HG03196 (cell line): ENCODE measurements around the gene CBFB.

Source experiments
- ATAC-seq: cut with Tn5 transposase; IDR thresholded peaks from one replicate; pipeline ENCODE4 v1.9.1; 2021; ENCODE audit not compliant: unreplicated experiment

Gene CBFB

DNA sequence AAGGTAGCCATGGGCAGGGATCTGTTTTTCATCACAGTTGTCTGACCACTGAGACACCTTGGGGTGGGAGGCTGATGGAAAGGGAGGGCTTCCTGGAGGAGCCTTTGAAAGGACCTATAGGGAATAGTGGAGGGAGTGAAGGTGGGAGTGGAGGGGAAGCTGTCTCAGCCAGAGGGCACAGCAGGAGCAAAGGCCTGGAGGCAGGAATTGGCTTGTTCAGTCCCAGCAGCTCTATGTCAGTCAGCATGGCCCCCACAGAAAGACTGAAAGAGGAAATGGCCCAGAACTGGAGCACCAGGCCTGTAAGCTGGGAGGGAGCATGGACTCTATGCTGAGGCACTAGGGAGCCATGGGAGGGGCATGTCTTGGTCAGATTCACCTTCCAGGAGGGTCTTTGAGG lies 12.8 kb upstream of the CBFB start:
- no peak for ATAC-seq

DNA sequence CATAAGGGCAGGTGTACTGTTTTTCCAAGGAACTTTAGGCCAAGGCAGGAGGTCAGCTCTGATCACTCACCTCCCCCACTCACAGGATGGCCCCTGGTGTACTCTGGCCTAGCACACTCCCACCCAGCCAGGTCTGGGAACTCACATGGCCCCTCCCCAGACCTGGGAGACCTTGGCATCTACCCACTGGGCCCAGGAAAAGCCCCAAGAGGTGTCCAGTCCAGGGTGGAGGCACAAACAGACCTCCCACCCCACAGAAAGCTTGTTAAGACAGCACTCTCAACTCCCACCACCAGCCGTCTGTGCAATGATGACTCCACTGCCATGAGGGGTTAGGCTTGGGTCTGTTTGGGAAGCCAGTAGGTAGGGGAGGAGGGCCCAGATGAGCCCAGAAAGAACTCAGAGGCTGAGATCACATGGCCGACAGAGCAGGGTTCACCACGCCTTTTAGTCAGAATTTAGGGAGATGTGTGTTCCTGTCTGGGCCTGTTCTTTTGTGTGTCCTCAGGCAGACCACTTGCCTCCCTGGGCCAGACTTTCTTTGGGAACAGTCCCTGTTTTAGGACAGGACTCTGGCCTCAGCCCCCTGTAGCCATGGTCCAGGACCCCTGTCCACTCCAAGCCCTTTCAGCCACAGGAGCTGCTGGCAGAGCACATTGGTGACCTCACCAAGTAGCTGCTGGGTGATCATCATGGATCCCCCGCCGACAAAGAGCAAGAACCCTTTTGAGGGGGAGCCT lies 12.1 kb upstream of the CBFB start:
- no peak for ATAC-seq

DNA sequence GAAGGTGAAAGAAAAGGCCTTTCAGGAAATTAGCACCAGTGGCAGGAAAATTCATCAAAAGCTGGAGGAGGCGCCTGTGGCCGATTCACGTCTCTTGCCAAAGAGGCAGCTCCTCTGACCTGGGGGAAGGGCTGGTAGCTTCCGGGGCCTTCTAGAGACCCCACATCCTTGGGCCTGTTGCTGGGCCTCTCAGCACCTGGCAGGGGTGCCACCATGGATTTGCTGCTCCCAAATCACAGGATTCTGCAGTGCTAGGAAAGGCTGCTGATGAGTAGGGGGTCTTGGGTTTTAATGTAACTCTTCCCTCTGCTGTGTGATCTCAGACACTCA lies 11.6 kb upstream of the CBFB start:
- no peak for ATAC-seq

DNA sequence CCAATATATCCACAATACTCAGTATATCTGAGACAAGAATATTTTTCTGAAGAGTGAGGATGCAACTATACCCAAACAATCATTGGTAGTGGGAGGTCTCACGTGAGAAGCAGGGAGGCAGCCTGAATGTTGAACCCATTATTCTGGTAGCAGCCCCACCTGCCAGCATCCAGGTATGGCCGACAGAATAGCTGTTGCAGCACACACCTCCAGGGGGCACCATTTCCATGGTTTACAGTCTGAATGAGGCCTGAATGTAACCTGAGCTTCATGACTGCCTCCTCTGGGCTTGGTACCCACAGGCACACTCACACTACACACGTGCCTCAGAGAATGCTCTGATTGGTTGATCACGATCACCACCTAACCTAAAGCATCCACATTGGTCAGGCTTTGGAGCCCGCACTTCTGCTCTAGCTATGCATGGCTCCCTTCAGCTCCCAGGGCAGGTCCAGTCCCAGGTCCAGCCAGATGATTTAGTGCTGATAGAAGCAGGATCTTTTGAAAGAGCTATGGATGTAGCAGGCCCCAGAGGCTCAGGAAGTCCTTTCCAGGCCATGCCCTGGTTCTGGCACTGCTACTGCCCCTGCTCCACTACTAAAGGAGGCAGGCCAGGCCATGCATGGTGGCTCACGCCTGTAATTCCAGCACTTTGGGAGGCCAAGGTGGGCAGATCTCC lies 11.0 kb upstream of the CBFB start:
- ATAC-seq = peak; percentile 81

DNA sequence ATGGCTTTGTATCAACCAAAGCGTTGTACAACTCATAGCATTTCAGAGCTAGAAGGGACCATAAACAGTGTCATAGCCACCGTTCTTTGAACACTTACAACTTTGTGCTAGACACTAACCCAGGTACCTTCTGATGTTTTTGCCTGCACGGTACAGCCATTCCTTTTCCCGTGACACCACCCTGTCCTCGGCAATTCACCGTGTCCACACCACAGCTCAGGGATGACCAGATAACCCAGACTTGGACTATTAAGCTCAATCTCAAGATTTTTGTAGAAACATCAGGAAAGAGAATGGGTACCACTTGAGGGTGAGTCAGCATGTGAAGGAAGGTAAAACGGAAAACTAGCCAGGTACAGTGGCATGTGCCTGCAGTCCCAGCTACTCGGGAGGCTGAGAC lies 9.8 kb upstream of the CBFB start:
- ATAC-seq = no peak

DNA sequence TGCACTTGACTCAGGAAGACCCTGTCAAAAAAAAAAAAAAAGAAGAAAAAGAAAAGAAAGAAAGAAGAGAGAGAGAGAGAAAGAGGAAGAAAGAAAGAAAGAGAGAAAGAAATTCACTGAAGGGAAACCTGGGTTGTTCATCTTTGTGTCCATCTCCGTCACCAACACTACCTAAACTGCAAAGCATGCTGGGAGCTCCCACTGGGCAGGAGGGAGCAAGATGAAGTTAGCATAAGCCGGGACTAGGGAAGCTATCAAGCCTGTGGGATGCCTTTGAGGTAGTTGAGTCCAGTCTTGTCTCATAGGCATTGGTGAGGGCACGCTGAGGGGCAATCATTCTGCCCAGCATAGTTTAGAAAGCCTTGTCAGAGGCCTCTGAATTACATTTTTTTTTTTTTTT lies 7.6 kb upstream of the CBFB start:
- ATAC-seq = no peak

DNA sequence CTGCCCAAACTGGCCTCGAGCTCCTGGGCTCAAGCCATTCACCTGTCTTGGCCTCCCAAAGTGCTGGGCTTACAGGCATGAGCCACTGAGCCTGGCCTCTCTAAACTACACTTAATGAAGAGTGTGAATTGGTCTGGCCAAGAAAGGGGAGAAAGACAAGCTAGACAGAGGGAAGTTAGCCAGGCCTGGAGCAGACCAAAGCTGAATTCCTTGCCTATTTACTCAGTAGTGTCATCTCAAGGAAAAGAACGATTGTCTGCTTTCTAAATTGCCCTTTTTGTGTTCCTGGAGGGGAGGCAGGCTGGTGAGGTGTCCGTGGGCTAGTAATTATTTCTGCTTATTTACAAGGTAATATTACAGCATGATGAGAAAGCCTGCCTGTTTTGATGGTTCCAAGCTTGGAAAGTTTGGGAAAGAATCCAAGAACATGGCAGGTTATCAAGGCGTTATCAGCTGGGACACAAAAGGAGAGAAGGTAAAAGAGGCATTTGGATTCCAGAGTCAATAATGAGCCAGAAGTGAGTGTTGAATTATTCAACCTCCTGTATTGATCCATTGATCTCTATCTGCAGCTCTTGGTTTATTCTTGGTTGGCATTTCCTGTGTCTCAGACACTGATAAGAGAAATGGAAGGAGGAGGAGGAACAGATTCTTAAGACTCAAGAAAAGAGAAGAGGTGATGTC lies 6.3 kb upstream of the CBFB start:
- no peak for ATAC-seq

DNA sequence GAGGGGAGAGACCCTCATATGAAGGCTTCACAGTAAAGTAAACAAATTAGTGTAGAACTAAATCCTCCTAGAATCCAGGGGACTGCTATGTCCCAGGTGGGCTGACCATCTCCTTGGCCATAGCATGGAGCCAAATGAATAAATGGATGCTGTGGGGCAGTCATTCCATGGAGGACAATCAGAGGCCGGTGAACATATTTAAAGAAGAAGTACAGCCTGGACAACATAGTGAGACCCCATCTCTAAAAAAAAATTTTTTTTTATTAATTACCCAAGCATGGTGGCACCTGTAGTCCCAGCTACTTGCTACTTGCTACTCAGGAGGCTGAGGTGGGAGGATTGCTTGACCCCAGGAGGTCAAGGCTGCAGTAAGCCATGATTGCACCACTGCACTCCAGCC lies 5.3 kb upstream of the CBFB start:
- ATAC-seq = no peak

DNA sequence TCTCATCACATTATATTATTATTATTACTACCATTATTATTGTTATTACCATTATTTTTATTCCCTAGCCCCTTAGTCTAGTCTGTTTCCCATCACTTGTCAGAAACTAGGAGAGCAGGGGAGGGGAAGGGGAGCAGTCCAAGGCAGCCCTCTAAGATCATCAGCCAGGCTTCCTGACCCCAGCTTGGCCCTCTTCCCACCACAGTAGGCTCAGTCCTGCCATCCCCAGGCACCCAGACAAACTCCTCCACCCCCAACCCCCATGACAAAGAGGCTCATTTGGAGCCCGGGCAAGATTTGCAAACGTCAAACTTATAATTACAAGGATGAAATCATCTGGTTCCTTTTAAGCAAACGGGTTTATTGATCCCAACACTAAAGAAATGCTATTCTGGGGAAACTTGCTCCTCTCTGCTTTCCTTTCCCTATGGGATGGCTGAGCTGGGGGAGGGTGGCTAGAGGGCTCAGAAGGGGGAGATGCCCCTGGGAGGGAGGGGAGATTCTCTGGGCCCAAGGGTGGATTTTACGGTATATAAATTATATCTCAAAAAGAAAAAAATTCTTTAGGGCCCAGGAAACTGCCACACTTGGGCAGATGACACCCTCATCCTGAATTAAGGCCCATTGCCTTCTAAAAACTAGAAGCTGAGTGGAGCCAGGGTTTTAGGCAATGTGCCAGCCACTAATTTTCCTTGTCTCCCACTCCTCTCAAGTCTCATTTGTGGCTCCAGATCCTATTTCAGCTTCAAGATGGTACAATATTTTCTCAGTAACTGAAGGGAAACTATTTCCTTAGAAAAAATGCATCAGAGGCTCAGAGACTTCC lies 4.4 kb upstream of the CBFB start:
- ATAC-seq = no peak

DNA sequence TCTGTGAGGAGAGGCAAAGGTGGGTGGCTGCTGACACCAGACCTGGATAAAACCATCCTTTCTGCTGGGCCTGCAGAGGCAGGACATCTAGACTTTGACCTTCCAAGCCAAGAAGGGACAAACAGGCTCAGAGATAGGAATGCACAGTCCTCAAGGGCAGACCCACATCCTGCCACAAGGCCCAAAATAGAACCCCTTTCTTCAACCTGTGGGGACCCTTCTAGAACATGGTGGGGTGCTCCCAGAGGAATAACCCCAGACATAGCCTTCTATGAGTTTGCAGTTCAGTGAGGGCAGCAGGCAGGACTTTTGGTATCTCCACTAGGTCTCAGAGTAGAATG lies 3.8 kb upstream of the CBFB start:
- no peak for ATAC-seq

DNA sequence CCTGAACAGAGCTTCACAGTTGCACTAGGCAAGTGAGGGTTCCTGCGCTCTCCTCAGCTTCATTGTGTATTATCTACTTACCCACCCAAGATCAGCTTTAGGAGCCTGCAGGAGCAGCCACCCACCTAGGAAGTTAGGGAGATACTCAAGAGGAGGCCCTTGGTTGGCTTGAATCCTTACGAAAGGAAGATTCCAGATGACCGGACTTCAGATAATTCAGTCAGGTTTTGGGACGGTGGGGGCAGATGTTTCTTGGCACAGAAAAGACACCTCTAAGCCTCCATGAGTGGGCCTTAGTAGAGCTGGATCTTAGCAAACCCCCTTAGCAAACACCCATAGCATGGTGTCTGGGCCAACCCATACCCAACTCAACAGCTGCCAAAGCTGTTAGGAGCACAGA lies 2.4 kb upstream of the CBFB start:
- ATAC-seq = no peak

DNA sequence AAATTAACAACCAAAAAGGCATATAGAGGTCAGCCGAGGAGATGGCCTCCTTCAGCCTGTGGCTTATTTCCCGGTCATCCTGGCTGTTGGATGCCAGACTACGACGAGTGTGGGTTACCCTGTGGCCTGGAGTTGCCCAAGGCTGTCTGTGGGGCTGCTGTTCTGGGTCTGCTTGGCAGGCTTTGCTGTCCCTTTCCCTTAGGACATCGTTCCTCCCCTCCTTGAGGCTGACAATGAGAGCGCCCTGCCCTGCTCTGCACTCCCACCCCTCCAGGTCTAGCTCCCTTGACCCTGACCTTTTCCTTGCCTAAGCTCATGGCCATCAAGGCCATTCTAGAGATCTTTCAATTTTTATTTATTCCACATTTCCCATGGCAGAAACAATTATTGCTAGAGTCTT lies 1.9 kb upstream of the CBFB start:
- ATAC-seq = no peak

DNA sequence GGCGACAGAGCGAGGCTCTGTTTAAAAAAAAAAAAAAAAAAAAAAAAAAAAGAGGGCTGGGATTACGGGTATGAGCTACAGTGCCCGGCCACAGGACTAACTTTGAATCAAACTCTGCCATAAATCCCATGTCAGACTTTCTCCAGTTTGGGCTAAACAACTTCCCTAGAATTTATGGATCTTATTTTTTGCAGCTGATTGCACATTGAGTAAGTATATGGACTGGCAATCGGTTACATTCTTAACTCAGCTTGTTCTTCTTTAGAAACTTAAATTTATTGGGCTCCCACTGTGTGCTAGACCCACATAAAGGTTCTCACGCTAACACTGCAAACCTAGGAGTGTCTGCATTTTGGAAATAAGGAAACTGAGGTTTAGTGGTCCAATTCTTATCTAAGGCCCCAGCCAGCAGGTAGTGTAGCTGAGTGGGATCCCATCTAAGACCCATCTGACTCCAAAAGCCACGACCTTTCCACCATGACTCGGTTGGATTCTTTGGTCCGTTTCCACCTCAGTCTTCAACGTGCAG lies 718 bp upstream of the CBFB start:
- ATAC-seq = no peak

DNA sequence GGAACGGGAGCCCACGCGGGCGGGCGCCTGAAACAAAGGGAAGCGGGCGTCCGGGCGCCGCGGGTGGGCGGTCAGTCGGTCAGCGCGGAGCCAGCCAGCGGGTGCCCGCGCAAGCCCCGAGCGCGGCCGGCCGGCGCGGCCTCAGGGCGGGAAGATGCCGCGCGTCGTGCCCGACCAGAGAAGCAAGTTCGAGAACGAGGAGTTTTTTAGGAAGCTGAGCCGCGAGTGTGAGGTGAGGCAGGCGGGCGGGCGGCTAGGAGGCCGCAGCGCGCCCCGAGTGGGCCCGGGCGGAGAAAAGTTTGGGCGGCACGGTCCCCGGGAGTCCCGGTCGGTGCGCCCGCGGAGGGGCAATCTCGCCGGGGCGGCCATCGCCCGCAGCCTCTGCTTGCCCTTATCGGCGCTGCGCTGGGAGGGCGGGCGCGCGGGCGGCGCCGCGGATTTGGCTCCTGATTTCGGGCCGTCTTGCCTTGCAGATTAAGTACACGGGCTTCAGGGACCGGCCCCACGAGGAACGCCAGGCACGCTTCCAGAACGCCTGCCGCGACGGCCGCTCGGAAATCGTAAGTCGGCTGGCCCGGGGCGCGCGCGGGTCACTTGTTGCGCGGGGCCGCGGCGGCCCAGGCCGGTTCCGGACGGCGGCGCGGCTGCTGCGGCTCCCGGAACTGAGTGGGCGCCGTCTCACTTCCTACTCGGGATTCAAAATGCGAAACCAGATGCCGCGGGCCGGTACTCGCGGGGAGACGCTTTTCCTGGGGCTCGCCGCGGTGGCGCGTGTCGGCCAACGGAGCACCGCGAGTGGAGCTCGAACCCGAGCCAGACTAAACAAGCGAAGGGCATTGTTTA lies 526 bp downstream of the CBFB start:
- peak; percentile 44 for ATAC-seq

DNA sequence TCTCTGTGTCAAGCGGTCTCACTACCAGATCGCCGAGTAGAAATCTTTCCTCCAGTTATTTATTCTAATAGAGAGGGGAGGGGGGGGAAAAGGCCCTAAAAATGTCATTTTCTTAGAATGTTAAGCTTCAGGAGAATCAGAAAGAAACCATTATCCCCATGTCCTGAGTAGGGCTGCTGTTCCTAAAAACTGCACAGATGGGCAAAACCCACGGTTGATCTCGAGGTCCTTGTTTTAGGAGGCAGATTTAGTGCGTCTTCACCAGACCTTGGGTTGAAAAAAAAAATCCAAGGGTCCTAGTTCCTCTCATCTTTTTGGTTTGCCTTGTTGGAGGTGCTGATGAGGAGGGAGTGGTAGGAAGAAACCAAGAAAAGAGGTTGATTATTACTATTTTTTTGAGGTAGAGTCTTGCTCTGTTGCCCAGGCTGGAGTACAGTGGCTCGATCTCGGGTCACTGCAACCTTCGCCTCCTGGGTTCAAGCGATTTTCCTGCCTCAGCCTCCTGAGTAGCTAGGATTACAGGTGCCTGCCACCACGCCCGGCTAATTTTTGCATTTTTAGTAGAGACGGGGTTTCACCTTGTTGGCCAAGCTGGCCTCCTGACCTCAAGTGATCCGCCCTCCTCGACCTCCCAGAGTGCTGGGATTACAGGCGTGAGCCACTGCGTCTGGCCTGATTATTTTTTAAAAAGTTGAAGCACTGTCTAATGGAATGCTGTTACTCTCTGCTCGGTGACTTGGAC lies 1.4 kb downstream of the CBFB start:
- ATAC-seq = no peak

DNA sequence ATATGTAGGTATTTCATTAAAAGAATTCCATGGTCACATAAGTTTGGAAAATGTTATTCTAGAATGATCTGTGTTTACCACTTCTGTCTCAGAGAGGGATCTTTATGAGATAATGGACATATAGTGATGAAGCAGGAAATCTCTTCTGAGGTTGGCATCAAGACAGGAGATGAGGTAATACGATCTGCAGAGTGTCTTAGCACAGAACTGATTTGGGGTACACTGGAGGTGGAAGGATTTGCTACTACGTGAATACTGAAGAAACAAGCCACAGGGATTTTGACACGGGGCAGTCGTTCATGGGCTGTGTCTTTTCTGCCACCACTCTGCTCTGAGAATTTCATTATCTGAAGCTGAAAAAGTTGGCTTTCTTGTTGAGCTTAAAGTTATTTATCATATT lies 5.5 kb downstream of the CBFB start:
- no peak for ATAC-seq

DNA sequence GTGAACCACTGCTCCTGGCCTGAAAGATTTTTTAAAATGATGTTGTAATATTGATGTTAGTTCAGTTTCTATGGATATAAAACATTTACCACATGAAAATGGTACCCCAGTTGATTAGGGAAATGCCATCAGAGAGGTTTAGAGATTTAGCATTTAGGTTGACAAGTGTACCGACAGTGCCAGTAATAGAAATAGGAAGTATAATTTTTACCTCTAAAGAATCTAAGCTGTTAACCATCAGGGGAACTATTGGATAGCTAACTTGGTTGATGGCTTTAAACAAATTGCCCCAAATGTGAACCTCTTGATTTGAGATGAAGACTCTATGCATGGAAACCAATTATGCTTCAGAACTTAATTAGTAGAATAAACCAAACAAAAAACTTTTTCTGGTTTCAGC lies 6.4 kb downstream of the CBFB start:
- ATAC-seq = no peak

DNA sequence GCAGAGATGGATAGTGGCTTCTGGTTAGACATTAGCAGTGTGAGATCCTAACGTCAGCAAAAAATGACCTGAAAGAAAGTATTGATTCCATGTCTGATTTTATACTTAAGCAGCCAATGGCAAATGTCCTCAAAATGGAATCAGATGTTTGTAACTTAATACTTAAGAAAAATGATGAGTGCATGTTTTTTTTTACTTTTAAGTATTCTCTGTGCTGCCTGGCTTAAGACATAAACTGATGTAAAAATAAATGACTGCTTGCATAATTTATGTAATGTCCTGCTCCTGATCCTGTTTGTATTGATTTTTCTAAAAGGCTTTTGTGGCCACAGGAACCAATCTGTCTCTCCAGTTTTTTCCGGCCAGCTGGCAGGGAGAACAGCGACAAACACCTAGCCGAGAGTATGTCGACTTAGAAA lies 7.4 kb downstream of the CBFB start:
- no peak for ATAC-seq

DNA sequence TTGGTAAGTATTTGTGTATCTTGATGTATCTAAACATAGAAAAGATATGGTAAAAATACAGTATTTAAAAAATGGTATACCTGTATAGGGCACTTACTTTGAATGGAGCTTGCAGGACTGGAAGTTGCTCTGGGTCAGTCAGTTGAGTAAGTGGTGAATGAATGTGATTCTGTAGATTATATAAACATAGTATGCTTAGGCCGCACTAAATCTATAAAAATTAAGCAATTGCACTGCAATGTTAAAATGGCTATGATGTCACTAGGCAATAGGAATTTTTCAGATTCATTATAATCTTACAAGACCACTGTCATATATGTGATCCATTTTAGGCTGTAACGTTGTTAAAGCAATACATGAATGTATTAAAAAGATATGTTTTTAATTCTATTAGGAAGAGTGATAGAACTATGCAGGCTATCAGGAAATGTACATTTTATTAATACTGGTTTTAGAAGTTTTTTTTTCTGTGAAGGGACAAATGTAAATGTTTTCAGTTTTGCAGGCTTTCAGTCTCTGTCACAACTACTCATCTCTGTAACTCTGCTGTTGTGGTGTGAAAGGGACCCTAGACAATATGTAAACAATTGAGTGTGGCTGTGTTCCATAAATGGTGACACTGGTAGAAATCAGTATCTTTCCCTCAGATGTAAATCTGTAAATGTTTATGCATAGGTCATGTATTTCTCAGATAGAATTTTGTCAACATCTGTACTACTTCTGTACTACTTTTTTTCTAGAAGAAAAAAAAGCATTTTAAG lies 10.5 kb downstream of the CBFB start:
- no peak for ATAC-seq
